NOMO-1 treated with dmso at 0.1 percent for 144 hours (cell line): ENCODE results near the gene PLXNA4.

Source experiments
- DNase-seq: peaks from one replicate; lab custom pipeline; 2025; ENCODE audit not compliant: unreplicated experiment; lab: John Stamatoyannopoulos, UW

The PLXNA4 gene

GRCh38 chr7:132124575-132124974, 451.7 kb downstream of the PLXNA4 start:
- DNase-seq = no peak

GRCh38 chr7:132123773-132124172, 452.5 kb downstream of the PLXNA4 start:
- DNase-seq = no peak

GRCh38 chr7:132122901-132123300, 453.4 kb downstream of the PLXNA4 start:
- no peak for DNase-seq

GRCh38 chr7:132121987-132122386, 454.3 kb downstream of the PLXNA4 start:
- DNase-seq = no peak

GRCh38 chr7:132118641-132119040, 457.6 kb downstream of the PLXNA4 start:
- DNase-seq = no peak

DNA sequence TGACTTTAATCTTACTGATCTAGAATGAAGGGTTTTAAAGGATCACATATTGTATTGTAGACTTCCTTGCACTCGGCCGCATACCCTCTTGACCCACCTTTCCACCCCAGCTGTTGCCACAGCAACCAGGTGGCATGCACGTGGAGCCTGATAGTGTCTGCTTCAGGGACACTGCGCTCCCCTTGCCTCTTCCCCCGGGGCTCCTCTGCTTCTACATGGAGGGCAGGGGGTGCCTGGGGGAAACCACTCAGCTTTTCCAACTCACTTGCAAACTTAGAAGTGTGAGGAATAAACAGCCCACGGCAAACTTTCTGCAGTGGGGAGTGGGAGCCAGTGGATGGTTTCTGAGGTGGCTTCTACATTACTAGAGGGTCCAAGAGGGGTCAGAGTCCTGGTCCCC, 458.6 kb downstream of the PLXNA4 start:
- DNase-seq = no peak

- DNase-seq = no peak
Measured at GRCh38 chr7:132117181-132117580, 459.1 kb downstream of the PLXNA4 start.

GRCh38 chr7:132116369-132116768, 459.9 kb downstream of the PLXNA4 start:
- no peak for DNase-seq

- no peak for DNase-seq
Measured at GRCh38 chr7:132115758-132116157, 460.5 kb downstream of the PLXNA4 start.

GRCh38 chr7:132115028-132115427, 461.2 kb downstream of the PLXNA4 start:
- DNase-seq = no peak

- no peak for DNase-seq
Measured at GRCh38 chr7:132114411-132114810, 461.9 kb downstream of the PLXNA4 start.

- DNase-seq = no peak
Measured at GRCh38 chr7:132113536-132114371, 462.5 kb downstream of the PLXNA4 start.

DNA sequence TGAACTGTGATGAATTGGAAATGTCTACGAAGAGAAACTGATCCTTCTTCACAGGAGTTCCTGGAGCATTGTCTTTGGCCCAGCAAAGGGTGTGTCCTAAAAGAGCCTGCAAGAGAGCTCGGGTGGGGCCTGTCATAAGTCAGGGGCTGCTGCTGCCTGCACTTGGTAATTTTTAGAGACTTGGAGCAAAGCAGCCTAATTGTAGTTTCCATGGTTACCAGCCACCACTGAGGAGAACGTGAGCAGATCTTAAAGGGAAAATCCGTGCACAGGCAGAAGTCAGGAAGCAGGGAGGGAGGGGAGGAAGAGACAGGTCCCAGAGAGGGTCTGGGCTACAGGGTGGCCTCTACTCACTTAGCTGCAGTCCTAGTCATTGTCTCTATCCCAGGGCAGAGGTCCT, 463.6 kb downstream of the PLXNA4 start:
- DNase-seq = no peak

DNA sequence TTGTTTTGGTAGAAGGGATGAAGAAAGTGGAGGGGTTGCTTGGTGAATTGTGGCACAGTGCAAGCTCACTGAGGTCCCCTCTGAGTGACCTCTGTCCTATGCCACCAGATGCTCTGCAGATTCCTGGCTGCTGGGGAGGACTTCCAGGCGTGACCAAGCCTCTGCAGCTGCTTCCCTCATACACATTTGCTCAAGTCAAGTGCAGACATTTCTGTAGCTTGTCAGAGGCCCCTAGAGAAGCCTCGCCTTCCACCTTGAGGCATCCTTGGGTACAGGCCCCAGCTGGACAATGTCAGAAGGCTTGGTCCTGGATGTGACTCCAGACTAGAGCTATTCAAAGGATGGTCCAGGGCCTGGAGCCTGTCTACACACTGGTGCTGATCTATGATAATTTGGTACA, 464.2 kb downstream of the PLXNA4 start:
- DNase-seq = no peak

GRCh38 chr7:132110692-132111091, 465.6 kb downstream of the PLXNA4 start:
- no peak for DNase-seq

DNA sequence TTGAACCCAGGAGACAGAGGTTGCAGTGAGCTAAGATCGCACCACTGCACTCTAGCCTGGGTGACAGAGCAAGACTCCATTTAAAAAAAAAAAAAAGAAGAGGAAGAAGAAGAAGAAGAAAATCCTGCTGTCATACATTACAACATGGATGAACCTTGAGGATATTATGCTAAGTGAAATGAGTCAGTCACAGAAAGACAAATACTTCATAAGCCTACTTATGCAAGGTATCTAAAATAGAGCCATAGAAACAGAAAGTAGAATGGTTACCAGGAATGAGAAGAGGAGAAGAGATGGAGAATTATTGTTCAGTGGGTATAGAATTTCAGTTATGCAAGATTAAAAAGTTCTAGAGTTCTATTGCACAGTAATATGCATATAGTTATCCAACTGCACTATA, 466.5 kb downstream of the PLXNA4 start:
- no peak for DNase-seq

DNA sequence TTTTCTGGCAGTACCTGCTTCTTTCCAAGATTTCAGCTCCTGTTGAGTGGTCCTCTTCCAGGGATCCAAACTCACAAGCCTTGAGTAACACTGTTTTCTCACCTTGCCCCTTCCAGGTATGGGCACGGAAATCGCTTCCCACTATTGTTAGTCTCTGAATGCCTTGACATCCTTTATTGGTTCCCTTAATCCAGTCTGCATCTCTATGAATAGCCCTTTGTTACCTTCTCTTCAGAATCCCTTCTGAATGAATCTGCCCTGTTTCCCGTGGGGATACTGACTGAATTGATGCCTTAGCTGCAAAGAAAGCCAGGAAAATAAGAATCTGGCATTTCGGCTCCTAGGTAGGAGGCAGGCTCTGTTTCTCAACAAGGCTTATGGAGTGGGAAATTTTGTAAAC, 467.7 kb downstream of the PLXNA4 start:
- no peak for DNase-seq

GRCh38 chr7:132106491-132106890, 469.8 kb downstream of the PLXNA4 start:
- DNase-seq = no peak

- no peak for DNase-seq
Measured at GRCh38 chr7:132105096-132105495, 471.2 kb downstream of the PLXNA4 start.

DNA sequence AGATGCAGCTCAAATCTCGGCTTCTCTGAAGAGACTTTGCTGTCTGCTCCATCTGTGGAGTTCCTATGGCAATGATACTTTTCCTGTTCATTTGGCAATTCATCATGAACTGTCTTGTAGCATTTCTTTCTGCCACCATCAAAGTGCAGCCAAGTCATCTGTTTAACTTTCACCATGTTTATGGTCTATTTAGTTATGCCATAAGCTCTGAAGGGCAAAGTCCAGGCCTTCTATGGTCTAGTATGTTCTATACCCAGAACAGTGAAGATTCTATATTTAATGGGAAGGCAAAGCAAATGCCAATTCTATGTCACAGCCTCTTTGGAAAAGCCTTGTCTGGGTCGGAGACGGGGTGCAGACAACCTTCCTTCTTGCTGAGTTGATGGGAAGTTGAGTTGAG, 472.6 kb downstream of the PLXNA4 start:
- no peak for DNase-seq

DNA sequence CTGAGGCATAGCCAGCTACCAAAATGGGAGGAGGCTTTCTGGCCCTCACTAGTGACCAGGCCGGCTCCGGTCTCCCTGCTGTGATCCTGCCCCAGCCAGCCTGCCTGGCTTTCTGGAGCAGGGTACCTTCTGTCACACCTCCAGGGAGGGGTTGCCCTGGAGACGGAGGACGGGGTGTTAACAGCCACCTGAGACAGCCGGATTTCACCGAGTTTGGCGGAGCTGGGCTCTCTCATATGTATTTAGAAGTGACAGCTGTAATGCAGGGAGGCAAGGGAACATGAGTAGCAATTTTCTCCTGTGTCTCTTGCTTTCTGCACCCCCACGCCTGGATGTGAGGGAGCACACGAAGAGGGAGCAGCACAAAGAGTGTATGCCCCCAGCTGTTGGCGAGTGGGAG, 473.3 kb downstream of the PLXNA4 start:
- no peak for DNase-seq

DNA sequence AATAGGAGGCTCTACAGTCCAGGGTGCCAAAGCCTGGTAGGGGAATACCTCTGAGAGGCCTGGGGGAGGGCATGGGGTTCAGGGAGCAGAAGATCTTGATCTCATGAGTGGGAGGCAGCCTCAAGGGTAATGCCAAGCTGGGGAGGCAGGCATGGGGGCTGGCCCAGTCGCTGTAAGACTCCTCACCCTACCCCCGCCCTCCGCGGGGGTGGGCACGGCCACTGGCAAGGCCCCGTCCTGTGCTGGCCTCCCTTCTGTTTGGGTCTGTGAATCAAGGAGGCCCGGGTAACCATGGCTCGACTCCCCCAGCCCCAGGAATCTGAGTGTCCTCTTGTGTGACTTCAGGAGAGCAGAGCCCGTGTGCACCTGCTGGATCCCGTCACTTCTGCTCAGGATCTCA, 473.9 kb downstream of the PLXNA4 start:
- DNase-seq = no peak

DNA sequence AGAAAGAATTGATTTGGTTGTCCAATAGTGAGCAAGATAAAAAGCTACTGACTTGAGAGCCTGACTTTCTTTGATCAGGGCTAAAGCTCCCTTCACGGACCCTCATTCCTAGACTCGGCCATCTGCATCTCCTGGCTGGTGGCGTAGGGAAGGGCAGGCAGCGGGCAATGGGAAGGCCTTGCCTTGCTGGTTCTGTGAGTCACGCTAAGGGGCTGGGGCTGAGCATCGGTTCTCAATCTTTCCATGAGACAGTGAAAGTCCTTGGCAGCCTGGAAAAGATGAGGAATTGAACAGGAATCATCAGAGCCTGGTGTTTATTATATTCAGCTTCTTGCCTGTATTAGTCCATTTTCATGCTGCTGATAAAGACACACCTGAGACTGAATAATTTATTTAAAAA, 475.3 kb downstream of the PLXNA4 start:
- DNase-seq = no peak
